ENCODE results near the gene TRABD.
"Not testable (repeated sequence)": the region's sequence is repeated elsewhere in the genome, so short reads cannot be mapped to it uniquely, and the experiment has no call there.

Gene TRABD

DNA sequence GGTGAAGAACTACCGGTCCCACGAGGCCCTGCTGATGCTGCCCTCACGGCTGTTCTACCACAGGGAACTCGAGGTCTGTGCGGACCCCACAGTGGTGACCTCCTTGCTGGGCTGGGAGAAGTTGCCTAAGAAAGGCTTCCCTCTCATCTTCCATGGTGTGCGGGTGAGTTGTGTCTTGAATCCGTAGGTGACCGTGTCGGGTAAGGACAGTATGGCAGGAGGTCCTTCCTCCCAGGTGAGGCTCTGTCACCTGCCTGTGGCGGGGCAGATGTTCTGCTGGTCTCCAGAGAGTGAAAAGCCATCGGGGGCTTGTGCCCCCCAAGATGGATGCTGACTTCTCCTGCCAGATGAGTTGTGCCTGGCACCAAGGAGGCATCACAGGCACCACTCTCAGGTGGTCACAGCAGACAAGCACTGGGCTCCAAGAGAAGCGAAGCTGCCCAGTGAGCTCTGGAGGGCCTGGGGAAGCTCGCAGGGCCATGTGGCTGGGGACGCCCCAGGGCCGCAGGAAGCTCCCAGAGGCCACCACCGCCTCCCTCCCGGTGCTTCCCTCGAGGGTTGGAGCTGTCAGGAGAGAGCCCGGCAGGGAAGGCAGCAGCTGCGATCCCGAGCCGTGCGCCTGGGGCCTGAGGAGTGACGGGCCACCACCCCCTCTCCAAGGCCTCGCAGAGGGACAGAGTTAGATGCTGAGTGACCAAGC lies 32.5 kb upstream of the TRABD start:
- DNase-seq, result no peak

DNA sequence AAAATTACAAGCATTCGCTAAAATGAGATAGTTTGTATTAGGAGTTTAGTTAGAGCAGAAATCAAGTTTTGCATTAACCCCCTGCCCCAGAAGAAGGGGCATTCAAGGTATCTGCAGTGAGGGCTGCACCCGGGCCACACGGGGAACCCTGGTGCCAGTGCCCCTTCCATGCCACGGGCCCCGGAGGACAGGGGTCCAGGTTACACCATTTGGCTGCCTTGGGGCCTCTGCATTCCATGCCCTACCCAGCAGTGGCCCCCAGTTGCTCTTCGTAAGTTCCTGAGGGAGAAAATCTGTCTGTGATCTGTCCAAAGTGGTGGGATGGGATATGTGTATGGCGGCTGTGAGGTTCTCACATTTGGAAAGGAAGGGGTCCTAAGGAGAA lies 32.0 kb upstream of the TRABD start:
- DNase-seq, result no peak

DNA sequence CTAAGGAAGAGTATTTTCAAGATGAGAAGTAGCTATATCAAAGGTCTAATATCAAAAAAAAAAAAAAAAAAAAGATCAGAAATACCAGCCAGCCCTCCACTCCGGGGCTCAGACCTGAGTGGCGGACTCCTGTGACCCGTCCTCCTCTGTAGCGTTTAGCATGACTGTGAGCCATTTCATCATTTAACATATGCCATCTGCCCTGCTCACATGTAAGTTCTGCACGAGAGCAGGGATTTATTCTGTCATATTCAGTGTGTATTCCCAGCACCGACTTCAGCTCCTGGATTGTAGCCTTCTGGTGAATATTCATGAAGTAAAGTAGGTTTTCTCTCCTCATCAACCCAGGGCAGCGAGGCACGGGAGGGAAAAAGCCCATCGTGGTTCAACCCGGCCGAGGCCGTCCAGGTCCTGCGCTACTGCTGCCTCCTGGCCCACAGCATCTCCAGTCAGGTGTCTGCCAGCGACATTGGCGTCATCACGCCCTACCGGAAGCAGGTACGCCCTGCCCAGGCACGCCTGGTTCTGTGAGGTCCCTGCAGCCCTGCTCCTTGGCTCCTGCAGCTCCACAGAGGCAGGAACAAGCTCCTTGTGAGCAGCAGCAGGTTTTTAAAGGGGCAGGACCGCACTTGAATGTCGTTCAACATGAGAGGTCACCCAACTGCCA lies 27.9 kb upstream of the TRABD start:
- no peak for DNase-seq

DNA sequence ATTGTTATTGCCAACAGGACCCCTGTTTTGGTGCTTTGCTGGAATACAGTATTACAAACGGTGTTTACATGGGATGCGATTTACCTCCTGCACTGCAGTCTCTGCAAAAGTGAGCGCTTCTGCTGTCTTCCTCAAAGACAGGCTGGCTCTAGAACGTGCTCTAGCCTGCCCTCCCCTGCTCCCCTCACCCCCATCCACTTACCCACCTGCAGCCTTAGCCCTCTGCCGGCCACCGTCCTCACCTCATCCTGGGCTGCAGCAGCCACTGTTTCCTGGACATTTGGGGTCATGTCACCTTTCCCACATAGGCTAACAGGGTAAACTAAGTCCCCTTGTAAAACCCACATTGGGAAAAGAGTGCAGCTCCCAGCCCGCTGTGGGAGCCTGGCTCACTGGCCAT lies 24.8 kb upstream of the TRABD start:
- no peak for DNase-seq

DNA sequence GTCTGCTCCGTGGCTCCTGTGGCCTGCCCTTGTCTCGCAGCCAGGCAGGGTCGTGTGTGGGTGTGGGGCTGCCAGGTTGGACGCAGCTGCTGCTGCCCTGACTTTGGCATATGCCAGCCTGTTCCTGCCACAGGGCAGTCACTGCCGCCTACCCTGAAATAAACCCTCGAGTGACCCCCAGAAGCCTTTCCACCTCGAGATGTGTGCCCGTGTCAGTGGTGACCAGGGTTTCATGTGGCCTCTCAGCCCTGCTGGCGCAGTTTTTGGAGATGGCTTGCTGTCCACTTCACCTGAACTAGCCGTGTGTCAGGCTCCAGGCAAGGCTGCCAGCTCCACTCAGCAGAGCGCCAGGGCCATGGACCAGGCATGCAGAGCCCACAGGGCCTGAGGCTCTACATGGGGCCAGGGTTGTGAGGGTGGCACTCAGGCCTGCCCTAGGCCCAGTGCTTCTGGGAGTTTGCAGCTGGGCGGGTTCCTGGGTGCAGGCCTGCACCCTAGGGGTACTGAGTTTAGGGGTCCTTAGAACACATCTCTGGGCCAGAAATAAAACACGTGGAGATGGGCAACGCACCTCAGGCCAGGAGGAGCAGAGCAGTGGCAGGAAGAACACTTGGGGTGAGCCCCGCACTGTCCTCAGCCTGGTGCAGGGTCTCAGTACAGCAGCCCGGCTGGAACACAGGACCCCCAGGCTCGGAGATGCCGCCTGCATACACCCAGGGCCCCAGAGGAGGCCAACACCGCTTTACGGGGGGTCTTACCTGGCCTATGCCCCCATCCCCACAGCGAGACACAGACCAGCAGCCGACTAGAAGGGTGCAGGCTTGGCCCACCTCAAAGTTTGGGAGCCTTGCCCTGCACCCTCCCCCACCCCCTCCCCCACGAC lies 24.0 kb upstream of the TRABD start:
- no peak for DNase-seq

DNA sequence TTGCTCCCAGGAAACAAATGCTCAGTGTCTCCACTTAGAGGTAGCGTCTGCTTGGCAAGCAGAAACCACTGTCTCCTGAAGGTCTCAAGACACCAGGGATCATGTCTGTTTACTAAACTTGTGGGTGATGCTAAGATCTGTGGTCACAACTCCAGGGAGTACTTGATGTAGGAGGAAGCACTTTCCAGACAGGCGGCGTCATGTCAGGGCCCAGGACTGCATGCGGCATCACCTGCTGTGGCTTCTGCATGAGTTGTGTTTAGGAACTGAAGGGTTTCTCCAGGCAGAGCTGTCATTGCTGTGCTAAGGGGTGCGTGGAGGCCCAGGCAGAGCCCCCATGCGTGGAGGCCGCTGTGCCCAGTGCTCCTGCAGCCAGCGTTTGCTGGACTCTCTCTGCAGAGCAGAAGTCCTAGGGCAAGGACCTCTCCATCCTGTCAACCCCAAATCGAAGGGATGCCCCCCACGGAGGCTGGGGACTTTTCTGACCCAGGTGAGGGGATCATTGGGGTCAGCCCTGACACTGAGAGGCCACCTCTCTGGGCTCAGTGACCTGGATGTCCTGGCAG lies 23.2 kb upstream of the TRABD start:
- DNase-seq, result no peak

DNA sequence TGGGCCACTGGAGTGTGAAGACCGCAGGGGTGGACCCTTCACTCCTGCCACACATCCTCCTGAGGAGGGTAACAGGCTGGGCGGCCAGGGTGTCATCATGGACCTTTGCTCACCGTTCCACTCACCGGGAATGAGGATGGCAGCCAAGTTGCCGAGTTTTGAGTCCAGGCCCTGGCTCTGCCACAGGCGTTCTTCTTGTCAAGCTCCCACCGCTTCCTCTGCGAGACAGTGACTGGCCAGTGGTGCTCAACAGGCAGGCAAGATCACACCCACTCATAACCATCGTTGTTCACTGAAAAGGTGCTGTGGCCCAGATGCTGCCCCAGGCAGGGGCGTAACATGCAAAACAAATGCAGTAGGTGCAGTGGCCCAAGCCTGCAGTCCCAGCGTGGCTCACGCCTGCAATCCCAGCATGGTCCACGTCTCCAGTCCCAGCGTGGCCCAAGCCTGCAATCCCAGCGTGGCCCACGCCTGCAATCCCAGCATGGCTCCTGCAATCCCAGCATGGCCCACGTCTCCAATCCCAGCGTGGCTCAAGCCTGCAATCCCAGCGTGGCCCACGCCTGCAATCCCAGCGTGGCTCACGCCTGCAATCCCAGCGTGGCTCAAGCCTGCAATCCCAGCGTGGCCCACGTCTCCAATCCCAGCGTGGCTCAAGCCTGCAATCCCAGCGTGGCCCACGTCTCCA lies 20.1 kb upstream of the TRABD start:
- DNase-seq, result no peak

DNA sequence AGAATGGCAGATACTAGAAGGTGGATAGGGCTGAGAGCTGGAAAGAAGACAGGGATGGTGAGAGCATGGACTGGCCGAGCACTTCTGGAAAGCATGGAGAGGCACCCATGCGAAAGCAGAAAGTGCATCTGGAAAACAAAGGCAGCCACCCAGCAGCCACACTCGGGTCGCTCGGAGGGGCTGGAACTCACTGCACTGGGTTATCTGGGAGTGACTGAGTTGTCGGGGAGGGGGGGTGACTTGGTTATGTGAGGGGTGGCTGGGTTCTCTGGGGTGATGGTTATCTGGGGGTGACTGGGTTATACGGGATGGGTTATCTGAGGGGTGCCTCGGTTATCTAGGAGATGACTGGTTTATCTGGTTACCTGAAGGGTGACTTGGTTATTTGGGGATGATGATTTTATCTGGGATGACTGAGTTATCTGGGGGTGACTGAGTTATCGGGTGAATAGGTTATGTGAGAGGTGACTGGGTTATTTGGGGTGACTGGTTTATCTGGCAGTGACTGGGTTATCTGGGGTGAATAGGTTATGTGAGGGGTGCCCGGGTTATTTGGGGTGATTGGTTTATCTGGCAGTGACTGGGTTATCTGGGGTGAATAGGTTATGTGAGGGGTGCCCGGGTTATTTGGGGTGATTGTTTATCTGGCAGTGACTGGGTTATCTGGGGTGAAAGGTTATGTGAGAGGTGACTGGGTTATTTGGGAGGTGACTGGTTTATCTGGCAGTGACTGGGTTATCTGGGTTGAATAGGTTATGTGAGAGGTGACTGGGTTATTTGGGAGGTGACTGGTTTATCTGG lies 17.8 kb upstream of the TRABD start:
- no peak for DNase-seq

DNA sequence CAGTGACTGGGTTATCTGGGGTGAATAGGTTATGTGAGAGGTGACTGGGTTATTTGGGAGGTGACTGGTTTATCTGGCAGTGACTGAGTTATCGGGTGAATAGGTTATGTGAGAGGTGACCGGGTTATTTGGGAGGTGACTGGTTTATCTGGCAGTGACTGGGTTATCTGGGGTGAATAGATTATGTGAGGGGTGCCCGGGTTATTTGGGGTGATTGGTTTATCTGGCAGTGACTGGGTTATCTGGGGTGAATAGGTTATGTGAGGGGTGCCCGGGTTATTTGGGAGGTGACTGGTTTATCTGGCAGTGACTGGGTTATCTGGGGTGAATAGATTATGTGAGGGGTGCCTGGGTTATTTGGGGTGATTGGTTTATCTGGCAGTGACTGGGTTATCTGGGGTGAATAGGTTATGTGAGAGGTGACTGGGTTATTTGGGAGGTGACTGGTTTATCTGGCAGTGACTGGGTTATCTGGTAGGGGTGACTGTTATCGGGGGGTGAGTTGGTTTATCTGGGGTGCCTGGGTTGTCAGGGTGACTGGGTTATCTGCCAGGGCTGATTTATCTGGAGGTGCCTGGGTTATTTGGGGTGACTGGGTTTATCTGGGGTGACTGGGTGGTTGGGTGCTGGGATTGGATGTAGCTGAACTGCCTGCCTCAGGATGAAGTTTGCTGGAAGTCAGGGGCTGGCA lies 17.1 kb upstream of the TRABD start:
- not testable (repeated sequence) for DNase-seq

DNA sequence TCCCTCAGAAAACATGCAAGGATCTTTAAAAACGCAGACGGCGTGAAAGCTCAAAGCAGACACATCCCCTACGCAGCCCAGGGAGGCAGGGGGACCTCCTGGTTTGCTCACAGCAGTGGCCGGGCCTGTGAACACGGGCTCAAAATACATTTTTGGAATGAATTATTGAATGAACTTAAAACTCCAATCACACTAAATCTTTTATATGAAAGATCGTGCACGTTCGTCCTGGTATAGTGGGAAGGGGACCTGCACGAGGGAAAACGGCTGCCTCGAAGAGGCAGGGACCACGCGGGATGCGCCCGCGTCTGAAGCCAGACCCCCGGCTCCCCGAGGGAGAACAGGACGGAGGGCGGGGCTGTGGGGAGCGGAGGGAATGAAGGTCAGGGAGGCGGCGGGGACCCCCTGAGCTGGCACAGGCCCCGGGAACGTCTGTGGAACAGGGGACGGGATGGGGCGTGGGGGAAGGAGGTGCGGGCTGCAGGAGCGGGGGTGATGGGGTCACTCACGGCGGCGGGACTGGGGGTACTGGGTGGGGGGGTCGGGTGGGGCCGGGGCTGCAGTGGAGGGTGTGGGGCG lies 16.4 kb upstream of the TRABD start:
- DNase-seq, result no peak

DNA sequence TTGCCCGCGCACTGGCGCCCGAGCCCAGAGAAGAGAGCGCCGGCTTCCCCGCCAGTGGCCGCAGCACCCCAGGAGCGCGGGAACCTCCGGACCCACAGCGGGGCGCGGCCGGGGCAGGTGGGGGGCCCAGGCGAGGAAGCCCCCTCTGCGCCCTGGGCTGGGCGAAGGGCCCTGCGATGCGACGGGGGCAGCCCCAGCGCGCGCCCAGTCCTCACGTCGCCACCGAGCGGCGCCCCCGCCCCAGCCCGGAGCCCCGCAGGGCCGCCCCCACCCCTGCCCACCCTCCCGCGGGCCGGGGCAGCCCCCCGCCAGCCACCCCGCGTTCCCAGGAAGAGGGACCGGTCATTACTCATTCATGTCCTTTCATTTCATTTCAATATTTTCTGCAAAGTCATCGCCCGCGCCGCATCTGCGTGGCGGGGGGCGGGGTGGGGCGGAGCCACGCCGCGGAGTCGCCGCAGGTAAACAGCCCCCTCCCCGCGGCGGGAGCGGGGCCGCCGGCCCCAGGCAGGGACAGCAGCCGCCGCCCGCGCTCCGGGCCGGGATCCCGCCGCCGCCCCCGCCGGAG lies 15.9 kb upstream of the TRABD start:
- DNase-seq, result no peak

DNA sequence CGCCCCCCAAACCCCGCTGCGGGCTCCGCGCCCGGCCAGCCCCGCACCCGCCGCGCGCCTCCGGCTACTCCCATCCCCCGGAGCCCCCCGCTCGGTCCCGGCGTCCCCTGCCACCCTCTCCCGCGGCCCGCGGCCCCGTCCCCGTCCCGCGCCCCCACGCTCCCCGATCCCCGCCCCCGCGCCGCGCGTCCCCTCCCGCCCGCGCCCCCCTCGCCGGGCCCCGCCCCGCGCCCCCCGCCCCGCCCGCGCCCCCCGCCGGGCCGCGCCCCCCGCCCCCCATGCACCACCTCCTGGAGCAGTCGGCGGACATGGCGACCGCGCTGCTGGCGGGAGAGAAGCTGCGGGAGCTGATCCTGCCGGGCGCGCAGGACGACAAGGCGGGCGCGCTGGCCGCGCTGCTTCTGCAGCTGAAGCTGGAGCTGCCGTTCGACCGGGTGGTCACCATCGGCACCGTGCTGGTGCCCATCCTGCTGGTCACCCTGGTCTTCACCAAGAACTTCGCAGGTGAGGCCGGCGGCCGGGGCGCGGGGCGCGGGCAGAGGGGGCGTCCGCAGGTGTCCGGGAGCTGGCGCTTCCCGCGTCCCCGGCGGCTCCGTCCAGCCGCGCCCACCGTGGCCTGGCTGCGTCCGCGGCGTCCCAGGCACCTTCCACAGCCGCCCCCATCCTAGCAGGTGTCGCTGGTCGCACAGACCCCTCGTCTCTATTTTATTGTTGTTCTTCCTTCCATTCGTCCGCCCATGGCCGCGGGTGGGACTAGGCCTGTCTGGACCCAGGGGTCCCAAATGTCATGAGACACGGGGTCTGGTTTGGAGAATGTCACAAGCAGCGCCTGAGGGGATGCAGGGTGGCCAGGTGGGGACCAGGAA lies 15.0 kb upstream of the TRABD start, which contains the start of gene PANX2:
TSS of gene PANX2 (plus strand) at position 279 of the 866 bp plus-strand sequence. CDS start at position 279, 0 bp downstream.
- DNase-seq, result no peak

DNA sequence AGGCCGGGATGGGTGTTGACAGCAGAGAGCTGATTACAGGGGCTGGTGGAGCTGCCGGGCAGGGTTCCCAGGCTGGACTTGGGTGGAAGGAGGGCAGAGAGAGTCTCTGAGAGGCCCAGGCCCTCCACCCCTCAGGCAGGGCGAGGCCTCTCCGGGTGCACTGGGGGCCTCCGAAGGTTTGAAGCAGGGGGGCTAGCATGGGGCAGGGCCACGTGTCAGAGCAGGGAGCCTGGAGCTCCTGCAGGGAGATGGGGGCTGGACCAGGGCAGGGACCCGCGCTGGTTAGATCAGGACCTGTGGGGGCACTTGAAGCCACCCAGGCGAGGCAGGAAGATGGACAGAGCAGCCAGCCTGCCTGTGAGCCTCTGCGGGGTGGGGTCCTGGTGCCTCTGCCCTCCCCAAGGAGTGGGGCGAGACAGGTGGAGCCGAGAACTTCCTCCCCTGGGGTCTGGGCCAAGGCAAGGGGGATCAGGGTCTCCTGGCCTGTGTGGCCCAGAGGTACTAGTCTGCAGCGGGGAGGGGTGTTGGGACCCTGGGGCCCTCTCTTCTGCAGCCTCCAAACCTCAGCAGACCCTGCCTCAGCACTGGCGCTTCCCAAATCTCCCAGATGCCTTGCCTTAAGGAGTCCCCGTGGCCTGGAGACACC lies 14.3 kb upstream of the TRABD start:
- DNase-seq, result no peak

DNA sequence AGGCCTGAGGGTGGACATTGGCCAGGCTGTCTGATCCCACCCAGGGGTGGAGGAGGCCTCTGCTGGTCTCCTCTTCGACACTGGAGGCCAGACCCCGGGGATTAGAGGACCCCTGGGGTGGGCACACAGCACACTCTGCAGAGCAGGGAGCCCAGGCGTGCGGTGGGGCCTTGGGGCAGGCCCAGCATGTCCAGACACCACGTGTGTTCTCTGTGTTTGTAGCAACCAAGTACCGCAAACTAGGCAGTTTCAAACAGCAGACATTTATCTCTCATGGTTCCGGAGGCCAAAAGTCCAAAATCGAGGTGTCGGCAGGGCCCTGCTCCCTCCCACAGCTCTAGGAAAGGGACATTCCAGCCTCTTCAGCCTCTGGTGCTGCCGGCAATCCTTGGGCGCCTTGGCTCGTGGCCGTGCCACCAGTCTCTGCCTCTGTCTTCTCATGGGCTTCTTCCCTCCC lies 13.7 kb upstream of the TRABD start:
- no peak for DNase-seq

DNA sequence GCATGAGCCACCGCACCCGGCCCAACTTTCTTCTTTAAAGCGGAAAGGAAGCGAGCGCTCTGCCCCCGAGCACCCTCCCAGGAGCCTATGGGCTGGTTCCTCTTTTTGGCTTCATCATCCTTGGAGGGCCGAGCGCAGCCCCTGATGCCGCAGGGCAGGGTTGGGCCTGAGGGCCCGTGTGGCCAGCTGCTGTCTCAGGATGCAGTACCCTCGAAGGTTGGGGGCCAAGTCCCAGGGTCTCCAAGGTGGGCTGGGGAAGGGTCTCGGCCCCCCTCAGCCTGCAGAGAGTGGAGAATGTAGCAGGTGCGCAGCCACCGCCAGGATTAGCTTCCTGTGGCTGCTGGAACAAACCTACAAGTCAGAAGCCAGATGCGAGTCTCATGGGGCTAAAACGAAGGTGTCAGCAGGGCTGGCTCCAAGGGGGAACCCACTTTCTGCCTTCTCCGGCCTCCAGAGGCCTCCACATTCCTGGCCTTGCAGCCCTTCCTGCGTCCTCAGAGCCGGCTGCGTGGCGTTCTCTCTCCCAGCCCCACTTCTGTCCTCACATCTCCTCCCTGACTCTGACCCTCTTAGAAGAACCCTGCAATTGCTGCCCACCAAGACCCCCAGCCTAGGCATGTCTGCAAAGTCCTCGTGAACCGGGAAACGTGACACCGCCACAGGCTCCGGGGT lies 12.3 kb upstream of the TRABD start:
- no peak for DNase-seq

DNA sequence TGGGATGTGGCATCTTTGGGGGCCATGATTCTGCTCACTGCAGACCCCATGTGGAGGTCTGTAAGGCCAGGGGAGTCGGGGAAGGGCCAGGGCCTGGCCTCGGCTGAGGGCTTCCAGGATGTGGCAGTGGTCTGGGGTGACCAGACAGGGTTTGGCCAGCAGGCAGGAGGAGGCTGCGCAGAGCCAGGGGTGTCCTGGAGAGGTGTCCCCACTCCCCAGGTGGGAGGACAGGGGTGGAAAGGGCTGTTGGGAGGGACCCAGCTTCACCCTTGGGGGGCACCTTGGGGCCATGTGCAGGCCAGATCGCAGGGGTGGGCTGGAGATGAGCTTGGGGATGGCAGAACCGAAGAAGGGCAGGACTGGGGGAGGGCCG lies 11.7 kb upstream of the TRABD start:
- no peak for DNase-seq

DNA sequence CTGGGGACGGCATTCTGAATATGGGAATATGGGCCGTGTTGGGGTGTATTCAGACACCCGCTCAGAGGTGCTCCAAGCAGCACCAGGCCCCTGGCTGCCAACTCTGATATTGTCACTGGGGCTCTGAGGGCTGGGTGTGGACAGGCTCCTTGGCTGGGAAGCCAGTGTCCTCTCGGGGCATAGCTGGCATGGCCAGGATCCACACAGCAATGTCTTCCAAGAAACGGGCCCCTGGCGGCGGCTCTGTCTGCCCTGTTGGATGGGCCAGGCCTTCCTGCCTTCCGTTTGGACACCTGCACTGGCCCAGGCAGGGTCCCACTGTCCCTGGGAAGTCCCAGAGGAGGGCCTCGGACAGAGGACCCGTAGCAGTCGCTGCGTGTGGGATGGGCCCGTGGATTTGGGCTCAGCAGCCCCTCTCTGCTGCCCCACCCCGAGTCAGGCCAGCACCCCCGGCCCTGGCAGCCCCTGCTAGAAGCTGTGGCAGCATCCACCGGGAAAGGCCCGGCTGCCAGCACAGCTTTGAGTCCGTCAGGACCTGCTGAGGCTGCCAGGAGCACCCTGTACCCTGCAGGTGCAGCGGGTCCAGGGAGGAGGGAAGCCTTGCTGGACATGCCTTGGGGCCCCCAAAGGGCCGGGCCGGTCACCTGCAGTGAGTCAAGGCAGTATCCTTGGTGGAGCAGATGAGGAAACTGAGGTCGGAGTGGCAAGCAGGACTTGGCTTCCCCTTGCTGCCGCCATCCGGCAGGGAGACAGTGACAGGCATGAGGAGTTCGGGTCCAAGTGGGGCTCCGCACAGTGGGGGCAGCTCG lies 11.1 kb upstream of the TRABD start:
- no peak for DNase-seq

DNA sequence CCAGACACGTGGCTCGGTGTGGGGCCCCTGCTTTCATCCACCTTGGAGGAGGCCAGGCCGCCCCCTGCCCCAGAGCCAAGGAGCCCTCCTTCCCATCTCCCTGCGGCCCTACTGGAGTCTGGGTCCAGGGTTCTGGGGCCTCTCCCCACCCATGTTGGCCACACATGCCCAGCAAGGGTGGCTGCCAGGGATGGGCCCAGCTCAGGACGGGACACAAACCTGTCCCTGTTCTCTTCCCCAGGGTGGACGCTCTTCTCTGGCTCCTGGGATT lies 10.6 kb upstream of the TRABD start:
- no peak for DNase-seq
